Stimulated activated CD4-positive, alpha-beta T cell treated with anti-CD3 and anti-CD28 coated beads, Interleukin-15, amount 100 ng/mL, for 48 hours (primary cell): ENCODE measurements around the gene RHBDF1.
"Not testable (repeated sequence)": the region's sequence is repeated elsewhere in the genome, so short reads cannot be mapped to it uniquely, and the experiment has no call there.

Experiments used
- DNase-seq, 2 donors: peaks; one replicate each; pipeline ENCODE4 v3.0.0-alpha.2; 2020; ENCODE audit warnings: low read depth in 2 of 2

RHBDF1 gene

GRCh38 chr16:60166-60565 lies 12.3 kb downstream of the RHBDF1 start:
- no peak for DNase-seq

GRCh38 chr16:59440-60059 lies 12.9 kb downstream of the RHBDF1 start:
- no peak for DNase-seq

DNA sequence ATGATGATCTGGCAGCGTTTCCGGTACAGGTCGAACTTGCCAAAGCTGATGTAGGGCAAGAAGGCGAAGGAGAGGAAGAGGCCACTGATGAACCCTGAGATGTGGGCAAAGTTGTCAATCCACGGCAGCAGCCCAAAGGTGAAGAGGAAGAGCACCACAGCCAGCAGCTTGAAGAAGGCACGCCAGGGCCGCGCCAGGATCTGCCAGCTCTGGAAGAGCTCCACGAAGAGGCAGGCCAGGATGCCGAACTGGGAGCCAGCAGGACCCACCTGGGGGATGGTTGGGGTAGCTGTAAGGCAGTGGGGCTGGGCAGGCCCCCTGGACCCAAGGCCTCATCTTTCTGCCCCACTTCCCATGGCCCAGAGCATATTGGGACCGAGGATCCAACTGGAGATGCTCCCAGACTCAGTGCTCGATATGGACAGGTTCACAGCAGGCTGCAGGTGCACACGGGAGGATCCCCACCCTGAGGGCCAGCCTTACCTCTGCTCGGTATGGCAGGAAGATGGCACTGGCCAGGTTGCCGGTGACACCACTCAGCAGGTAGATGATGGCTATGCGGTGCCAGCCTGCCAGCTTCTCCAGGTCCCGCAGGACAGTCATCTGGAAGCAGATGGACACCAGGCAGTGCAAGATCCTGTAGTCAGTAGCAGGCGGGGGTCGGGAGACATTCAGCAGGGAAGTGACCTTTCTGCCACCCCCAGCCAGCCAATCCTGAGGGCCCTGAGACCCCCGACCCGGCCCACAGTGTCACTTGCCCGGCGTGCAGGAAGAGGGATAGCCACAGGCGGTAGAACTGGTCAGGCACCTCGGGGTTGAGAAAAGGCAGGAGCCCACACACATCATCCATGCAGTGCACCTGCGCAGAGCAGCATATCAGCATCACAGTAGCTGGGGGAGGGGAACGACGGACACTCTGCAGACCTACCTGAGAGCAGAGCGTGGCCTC lies 13.7 kb downstream of the RHBDF1 start:
- no peak for DNase-seq

- no peak for DNase-seq
Observed at GRCh38 chr16:57711-58110, 14.7 kb downstream of the RHBDF1 start.

DNA sequence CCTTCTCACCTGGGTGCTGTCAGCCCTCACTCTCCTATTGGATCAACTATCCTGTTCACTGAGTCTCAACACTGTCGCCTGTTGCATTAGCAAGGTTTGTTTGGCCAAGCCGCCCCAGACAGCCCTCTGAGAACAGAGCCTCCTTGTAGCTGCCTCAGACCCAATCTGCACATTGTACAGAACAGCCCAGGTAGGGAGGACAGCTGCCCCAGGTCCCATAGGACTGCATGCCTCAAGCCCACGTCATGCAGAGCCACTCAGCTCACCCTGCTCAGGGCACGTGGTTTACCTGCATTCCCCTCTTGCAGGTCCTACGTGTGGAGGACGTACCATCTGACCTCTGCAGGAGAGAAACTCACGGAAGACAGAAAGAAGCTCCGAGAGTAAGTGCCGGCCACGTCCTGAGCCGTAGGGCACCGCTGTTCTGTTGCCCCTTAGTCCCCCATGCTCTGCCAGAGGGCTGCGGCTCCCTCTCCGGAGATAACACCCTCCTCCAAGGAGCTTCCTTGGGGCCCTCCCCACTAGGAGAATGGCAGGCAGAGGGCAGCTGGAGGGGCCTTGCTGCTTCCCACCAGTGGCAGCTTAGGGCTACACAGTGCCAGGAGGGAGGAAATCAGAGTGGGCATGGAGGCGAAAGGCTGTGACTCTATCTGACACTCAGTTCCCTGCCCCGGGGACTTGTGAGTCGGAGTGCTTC lies 16.1 kb downstream of the RHBDF1 start:
- no peak for DNase-seq

DNA sequence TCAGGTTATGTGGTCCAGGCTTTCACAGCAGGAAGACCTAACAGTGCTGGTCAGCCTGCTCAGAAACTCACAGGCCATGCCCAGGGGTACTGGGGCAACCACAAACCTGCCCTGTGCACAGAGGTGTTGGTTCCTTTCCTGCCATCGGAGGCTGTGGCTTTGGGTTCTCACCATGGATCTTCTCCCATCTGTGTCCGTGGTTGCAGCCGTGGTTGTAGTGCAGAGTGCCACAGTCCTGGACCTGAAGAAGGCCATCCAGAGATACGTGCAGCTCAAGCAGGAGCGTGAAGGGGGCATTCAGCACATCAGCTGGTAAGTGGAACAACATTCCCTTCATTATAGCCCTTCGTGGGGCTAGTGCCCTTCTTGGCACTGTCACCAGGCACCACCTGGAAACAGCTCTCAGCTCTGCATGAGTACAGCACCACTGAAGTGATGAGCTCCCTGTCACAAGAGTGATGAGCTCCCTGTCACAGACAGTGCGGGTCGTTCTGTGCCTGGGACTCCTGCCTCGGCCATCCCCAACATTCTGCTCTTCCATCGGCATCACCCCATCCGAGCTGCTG lies 16.8 kb downstream of the RHBDF1 start:
- no peak for DNase-seq

DNA sequence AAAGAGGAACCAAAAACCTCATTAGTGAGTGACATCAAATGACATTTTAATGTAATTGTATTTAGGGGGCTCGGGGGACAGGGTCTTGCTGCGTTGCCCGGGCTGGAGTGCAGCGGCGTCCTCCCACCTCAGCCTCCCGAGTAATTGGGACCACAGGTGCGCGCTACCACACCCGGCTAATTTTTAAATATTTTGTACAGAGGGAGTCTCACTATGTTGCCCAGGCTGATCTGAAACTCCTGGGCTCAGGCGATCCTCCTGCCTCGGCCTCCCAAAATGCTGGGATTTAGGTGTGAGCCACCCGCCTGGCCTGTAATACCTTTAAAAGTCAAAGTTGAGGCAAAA lies 18.2 kb downstream of the RHBDF1 start:
- no peak for DNase-seq

- peak; percentile 97 to 99 for DNase-seq
Observed at GRCh38 chr16:53346-54236, 18.8 kb downstream of the RHBDF1 start, which contains the start of the genes POLR3K and SNRNP25. POLR3K (minus strand) TSS chr16:53608; CDS start chr16:53586, 22 bp downstream. SNRNP25 (plus strand) TSS chr16:53828; CDS start chr16:54017, 189 bp downstream.

DNA sequence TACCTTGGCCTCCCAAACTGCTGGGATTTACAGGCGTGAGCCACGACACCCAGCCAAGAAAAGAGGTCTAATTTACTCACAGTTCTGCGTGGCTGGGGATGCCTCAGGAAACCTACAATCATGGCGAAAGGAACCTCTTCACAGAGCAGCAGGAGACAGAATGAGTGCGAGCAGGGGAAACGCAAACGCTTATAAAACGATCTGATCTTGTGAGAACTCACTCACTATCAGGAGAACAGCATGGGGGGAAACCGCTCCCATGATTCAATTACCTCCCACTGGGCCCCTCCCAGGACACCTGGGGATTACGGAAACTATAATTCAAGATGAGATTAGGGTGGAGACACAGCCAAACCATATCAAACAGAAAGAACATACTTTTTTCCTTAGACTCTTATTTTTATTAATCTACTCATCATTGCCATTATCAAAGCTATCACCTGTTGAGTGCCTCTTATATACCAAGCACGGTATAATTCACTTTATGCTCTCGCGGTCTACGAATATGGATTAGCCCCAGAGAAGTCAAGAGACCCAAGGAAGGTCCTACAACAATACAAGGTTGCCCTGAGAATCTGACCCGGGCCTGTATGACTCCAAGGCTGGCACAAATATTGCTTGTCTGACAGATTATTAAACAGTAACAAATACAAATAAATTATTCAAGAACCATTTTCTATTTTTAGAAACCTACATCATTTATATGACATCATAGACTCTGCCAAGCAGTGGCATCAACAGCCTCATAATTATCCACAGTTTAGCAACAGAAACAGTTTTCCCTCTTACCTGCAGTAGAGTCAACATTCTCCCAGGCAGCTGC lies 21.5 kb downstream of the RHBDF1 start:
- no peak for DNase-seq

- no peak for DNase-seq
Observed at GRCh38 chr16:47234-47633, 25.2 kb downstream of the RHBDF1 start.

DNA sequence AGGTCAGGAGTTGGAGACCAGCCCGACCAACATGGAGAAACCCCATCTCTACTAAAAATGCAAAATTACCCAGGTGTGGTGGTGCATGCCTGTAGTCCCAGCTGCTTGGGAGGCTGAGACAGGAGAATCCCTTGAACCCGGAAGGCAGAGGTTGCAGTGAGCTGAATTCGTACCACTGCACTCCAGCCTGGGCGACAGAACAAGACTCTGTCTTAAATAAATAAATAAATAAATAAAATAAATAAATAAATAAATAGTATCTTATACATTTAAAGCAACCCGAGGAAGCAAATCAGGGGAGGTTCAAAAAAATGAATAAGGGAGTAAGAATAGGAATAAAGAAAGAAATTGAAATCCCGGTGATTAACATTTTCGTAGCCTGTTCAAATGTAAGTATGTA lies 25.9 kb downstream of the RHBDF1 start:
- not testable (repeated sequence) for DNase-seq

GRCh38 chr16:45454-45853 lies 27.0 kb downstream of the RHBDF1 start:
- DNase-seq = no peak

DNA sequence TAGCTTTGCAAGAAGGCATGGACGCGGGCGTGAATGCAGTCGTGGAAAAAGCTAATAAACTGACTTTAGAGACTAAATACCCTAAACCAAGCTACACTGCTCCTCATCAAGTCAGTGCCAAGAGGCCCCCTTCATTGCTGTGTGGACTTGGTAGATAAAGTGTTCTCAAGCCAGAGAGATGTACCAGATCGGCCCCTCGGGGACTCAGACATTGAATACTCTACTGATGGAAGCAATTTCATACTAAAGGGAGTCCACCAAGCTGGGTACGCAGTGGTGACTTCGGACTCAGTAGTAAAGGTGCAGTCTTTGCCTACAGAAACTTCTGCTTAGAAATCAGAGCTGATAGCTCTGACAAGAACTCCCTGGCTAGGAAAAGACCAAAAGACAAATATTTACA lies 27.8 kb downstream of the RHBDF1 start:
- no peak for DNase-seq

GRCh38 chr16:43294-43693 lies 29.1 kb downstream of the RHBDF1 start:
- DNase-seq = no peak

DNA sequence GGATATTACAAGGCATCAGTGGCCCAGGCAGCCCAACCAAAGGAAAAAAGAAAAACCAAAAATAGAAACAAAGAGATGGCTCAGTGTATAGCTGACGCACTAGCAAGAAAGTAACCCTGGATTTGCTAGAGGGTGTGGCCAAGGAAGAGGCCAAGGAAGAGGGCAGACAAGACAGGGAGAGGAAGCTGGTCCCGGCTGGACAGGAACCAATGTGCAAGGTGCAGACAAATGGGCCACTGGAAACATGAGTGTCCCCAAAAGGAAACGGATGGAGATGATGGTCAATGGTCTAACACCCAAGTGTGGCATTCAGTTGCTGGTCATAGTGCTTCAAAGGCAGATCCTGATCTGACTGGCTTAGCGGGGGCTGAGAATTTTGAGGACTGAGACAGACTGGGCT lies 29.7 kb downstream of the RHBDF1 start:
- DNase-seq = no peak

- DNase-seq = no peak
Observed at GRCh38 chr16:42069-42457, 30.4 kb downstream of the RHBDF1 start.

GRCh38 chr16:41439-42068 lies 30.9 kb downstream of the RHBDF1 start:
- DNase-seq = no peak

- DNase-seq = peak; percentile 24 to 48
Observed at GRCh38 chr16:38941-39892, 33.2 kb downstream of the RHBDF1 start.

DNA sequence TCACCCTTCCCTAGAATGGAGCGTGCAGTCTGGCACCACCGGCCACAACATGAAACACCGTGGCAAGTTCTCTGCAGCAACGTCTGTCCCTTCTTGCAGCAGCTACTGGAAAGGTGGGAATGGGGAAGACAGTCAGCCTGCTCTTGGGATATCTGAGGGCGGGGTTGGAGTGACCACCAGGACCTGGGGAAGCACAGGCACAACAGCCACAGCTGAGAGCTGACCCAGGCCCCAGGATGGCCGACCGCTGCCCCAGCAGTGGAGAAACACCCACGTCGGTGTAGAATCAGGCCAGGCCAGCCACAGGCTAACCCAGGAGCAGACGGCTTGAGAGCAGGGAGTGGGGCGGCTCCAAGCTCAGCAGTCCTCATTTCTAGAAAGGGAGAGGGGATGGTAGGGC lies 34.2 kb downstream of the RHBDF1 start:
- DNase-seq = not testable (repeated sequence)
